ENCODE data around the gene CMIP.

The CMIP gene

GRCh38 chr16:81551151-81551808, 106.7 kb downstream of the CMIP start:
- DNase-seq (ENCODE audit: low read depth): no peak

- no peak for DNase-seq (ENCODE audit: low read depth)
Measured at GRCh38 chr16:81551821-81552304, 107.3 kb downstream of the CMIP start.

GRCh38 chr16:81552743-81553079, 108.1 kb downstream of the CMIP start:
- no peak for DNase-seq (ENCODE audit: low read depth)

- no peak for DNase-seq (ENCODE audit: low read depth)
Measured at GRCh38 chr16:81553080-81553813, 108.6 kb downstream of the CMIP start.

GRCh38 chr16:81553814-81554675, 109.4 kb downstream of the CMIP start:
- DNase-seq (ENCODE audit: low read depth): no peak

- no peak for DNase-seq (ENCODE audit: low read depth)
Measured at GRCh38 chr16:81554979-81555378, 110.4 kb downstream of the CMIP start.

- DNase-seq (ENCODE audit: low read depth): no peak
Measured at GRCh38 chr16:81555660-81556059, 111.1 kb downstream of the CMIP start.

GRCh38 chr16:81556715-81557284, 112.2 kb downstream of the CMIP start:
- no peak for DNase-seq (ENCODE audit: low read depth)

- DNase-seq (ENCODE audit: low read depth): no peak
Measured at GRCh38 chr16:81558077-81558443, 113.5 kb downstream of the CMIP start.

GRCh38 chr16:81558444-81559175, 114.0 kb downstream of the CMIP start:
- DNase-seq (ENCODE audit: low read depth): no peak

GRCh38 chr16:81560979-81561657, 116.5 kb downstream of the CMIP start:
- DNase-seq (ENCODE audit: low read depth): no peak

GRCh38 chr16:81562174-81562849, 117.7 kb downstream of the CMIP start:
- no peak for DNase-seq (ENCODE audit: low read depth)

GRCh38 chr16:81562926-81563325, 118.3 kb downstream of the CMIP start:
- no peak for DNase-seq (ENCODE audit: low read depth)

GRCh38 chr16:81564421-81564911, 119.9 kb downstream of the CMIP start:
- DNase-seq (ENCODE audit: low read depth): no peak

GRCh38 chr16:81565321-81566028, 120.9 kb downstream of the CMIP start:
- no peak for DNase-seq (ENCODE audit: low read depth)

GRCh38 chr16:81566086-81567007, 121.7 kb downstream of the CMIP start:
- no peak for DNase-seq (ENCODE audit: low read depth)

- no peak for DNase-seq (ENCODE audit: low read depth)
Measured at GRCh38 chr16:81567087-81567486, 122.5 kb downstream of the CMIP start.

GRCh38 chr16:81567987-81568748, 123.6 kb downstream of the CMIP start:
- DNase-seq (ENCODE audit: low read depth): no peak

Measured in activated T-helper 1 cell treated with Interleukin-2 at 50 U/mL for 16 hours (primary cell).